Measurements from ENCODE around the gene SLC9A9. TPM values are rescaled to one million over a fixed set of nuclear protein-coding genes. Genes with fewer than 3 reads are reported as not detected.

The SLC9A9 gene
- total RNA-seq, 3 donors from 2014 or later (not counting 1 experiment from before 2014, with no cell fraction given), result 24.0 to 29.1 (median 27.2) TPM

GRCh38 chr3:143712522-143712921 lies 135.7 kb downstream of the SLC9A9 start:
- H3K27me3 Mint-ChIP-seq (ENCODE audit: low read depth in 2 of 2), result no peaks in the 10 kb centered on the region
- no peak for ATAC-seq

GRCh38 chr3:143707848-143708247 lies 140.4 kb downstream of the SLC9A9 start:
- TF ChIP-seq CTCF (IDR thresholded peaks at IDR 0.05), result no peak
- H3K27ac Mint-ChIP-seq, result no peak overlapping the region
- ATAC-seq (no peak), DNase-seq (no peak)
- H3K27me3 Mint-ChIP-seq (ENCODE audit: low read depth in 2 of 2), result no peaks in the 10 kb centered on the region
- H3K4me3 ChIP-seq (ENCODE audit: low read length), result no peak overlapping the region
- H3K4me1 ChIP-seq (ENCODE audit: control insufficient read depth, insufficient read depth, low read length), result no peaks in the 10 kb centered on the region
- H3K36me3 Mint-ChIP-seq, result no peaks in the 10 kb centered on the region
- WGBS (ENCODE audit: insufficient coverage), result 33% methylated on average over 1 of the region's 1 CpG
- H3K27me3 ChIP-seq (ENCODE audit: control insufficient read depth, insufficient read depth, low read length), result no peaks in the 10 kb centered on the region
- intact Hi-C loops (cut with micrococcal nuclease), result no loop called here
- H3K9me3 Mint-ChIP-seq, result no peaks in the 10 kb centered on the region
- H3K4me1 Mint-ChIP-seq, result peaks cover 0 to 15% of the 10 kb centered on the region in 2 donors
- H3K27ac ChIP-seq (ENCODE audit: low read length), result no peak overlapping the region
- H3K9me3 ChIP-seq (ENCODE audit: control insufficient read depth, insufficient read depth, low read length), result no peaks in the 10 kb centered on the region
- no peak overlapping the region for H3K4me3 Mint-ChIP-seq
- H3K36me3 ChIP-seq (ENCODE audit: control insufficient read depth, insufficient read depth, low read length), result no peaks in the 10 kb centered on the region

More at GRCh38 chr3:143712522-143712921, 135.7 kb downstream of the SLC9A9 start:
- H3K4me3 ChIP-seq (ENCODE audit: low read length), result no peak overlapping the region
- no peak overlapping the region for H3K27ac ChIP-seq (ENCODE audit: low read length)
- Mint-ChIP-seq H3K9me3 (no peaks in the 10 kb centered on the region), H3K4me1 (peaks cover 0 to 11% of the 10 kb centered on the region in 2 donors), H3K36me3 (no peaks in the 10 kb centered on the region), H3K4me3 (no peak overlapping the region), H3K27ac (no peak overlapping the region)
- no peak for TF ChIP-seq CTCF (IDR thresholded peaks at IDR 0.05)
- no peaks in the 10 kb centered on the region for H3K4me1 ChIP-seq (ENCODE audit: control insufficient read depth, insufficient read depth, low read length)
- no peaks in the 10 kb centered on the region for H3K9me3 ChIP-seq (ENCODE audit: control insufficient read depth, insufficient read depth, low read length)
- no peak for DNase-seq
- no peaks in the 10 kb centered on the region for H3K27me3 ChIP-seq (ENCODE audit: control insufficient read depth, insufficient read depth, low read length)
- intact Hi-C loops (cut with micrococcal nuclease), result no loop called here
- H3K36me3 ChIP-seq (ENCODE audit: control insufficient read depth, insufficient read depth, low read length), result no peaks in the 10 kb centered on the region

- 96% methylated on average over 1 of the region's 1 CpG for WGBS (ENCODE audit: insufficient coverage)
- Mint-ChIP-seq H3K36me3 (no peaks in the 10 kb centered on the region), H3K9me3 (no peaks in the 10 kb centered on the region), H3K27ac (no peak overlapping the region), H3K4me1 (peaks cover 0 to 5% of the 10 kb centered on the region in 2 donors), H3K4me3 (no peak overlapping the region), H3K27me3 (ENCODE audit: low read depth in 2 of 2) (no peaks in the 10 kb centered on the region)
- H3K27me3 ChIP-seq (ENCODE audit: control insufficient read depth, insufficient read depth, low read length), result no peaks in the 10 kb centered on the region
- H3K36me3 ChIP-seq (ENCODE audit: control insufficient read depth, insufficient read depth, low read length), result no peaks in the 10 kb centered on the region
- no peak overlapping the region for H3K4me3 ChIP-seq (ENCODE audit: low read length)
- H3K4me1 ChIP-seq (ENCODE audit: control insufficient read depth, insufficient read depth, low read length), result no peaks in the 10 kb centered on the region
- TF ChIP-seq CTCF (IDR thresholded peaks at IDR 0.05), result no peak
- H3K9me3 ChIP-seq (ENCODE audit: control insufficient read depth, insufficient read depth, low read length), result no peaks in the 10 kb centered on the region
- intact Hi-C loops (cut with micrococcal nuclease), result no loop called here
- ATAC-seq (no peak), DNase-seq (no peak)
- H3K27ac ChIP-seq (ENCODE audit: low read length), result no peak overlapping the region
These were observed 147.8 kb downstream of the SLC9A9 start for GRCh38 chr3:143700431-143700975.

GRCh38 chr3:143699424-143699823 lies 148.8 kb downstream of the SLC9A9 start:
- Mint-ChIP-seq H3K4me3 (no peak overlapping the region), H3K4me1 (no peaks in the 10 kb centered on the region), H3K36me3 (no peaks in the 10 kb centered on the region), H3K27me3 (ENCODE audit: low read depth in 2 of 2) (no peaks in the 10 kb centered on the region), H3K9me3 (no peaks in the 10 kb centered on the region), H3K27ac (no peak overlapping the region)
- Histone ChIP-seq H3K4me3 (ENCODE audit: low read length) (no peak overlapping the region), H3K4me1 (ENCODE audit: control insufficient read depth, insufficient read depth, low read length) (no peaks in the 10 kb centered on the region), H3K27me3 (ENCODE audit: control insufficient read depth, insufficient read depth, low read length) (no peaks in the 10 kb centered on the region), H3K27ac (ENCODE audit: low read length) (no peak overlapping the region), H3K36me3 (ENCODE audit: control insufficient read depth, insufficient read depth, low read length) (no peaks in the 10 kb centered on the region), H3K9me3 (ENCODE audit: control insufficient read depth, insufficient read depth, low read length) (no peaks in the 10 kb centered on the region)
- TF ChIP-seq CTCF (IDR thresholded peaks at IDR 0.05), result no peak
- WGBS (ENCODE audit: insufficient coverage), result 90% methylated on average over 3 of the region's 3 CpGs
- intact Hi-C loops (cut with micrococcal nuclease), result no loop called here
- ATAC-seq (no peak), DNase-seq (no peak)

Measured in natural killer cell (primary cell).